Hematopoietic multipotent progenitor cell treated with erythropoietin and hydrocortisone succinate and interleukin-3 and kit ligand, for 8 days (in vitro differentiated cells): ENCODE results near the gene SAP30.

Experiments
- DNase-seq: peaks from one replicate; pipeline ENCODE4 v3.0.0-alpha.2; 2015

The SAP30 gene

GRCh38 chr4:173367946-173368345 is 2.8 kb upstream of the SAP30 start:
- DNase-seq: peak; percentile 61

- no peak for DNase-seq
These were observed 651 bp upstream of the SAP30 start for GRCh38 chr4:173370130-173370476.

- peak; percentile 74 for DNase-seq
These were observed 788 bp downstream of the SAP30 start for GRCh38 chr4:173371292-173372192.

GRCh38 chr4:173374588-173374987 is 3.8 kb downstream of the SAP30 start:
- no peak for DNase-seq

GRCh38 chr4:173379929-173380328 is 9.2 kb downstream of the SAP30 start:
- no peak for DNase-seq

GRCh38 chr4:173380987-173381386 is 10.2 kb downstream of the SAP30 start:
- no peak for DNase-seq

- no peak for DNase-seq
These were observed 10.9 kb downstream of the SAP30 start for GRCh38 chr4:173381610-173382009.

GRCh38 chr4:173382349-173382748 is 11.6 kb downstream of the SAP30 start:
- DNase-seq: no peak

GRCh38 chr4:173386751-173387150 is 16.0 kb downstream of the SAP30 start:
- peak; percentile 19 for DNase-seq

GRCh38 chr4:173391701-173392100 is 20.9 kb downstream of the SAP30 start:
- DNase-seq: no peak

GRCh38 chr4:173397604-173398003 is 26.9 kb downstream of the SAP30 start:
- no peak for DNase-seq

- DNase-seq: no peak
These were observed 27.5 kb downstream of the SAP30 start for GRCh38 chr4:173398220-173398619.

GRCh38 chr4:173398779-173399415 is 28.1 kb downstream of the SAP30 start, which contains the start of gene SCRG1:
SCRG1 (minus strand) TSS chr4:173399116; CDS start chr4:173391414, 7,702 bp downstream.
- no peak for DNase-seq

- DNase-seq: no peak
These were observed 30.3 kb downstream of the SAP30 start for GRCh38 chr4:173401063-173401462.

GRCh38 chr4:173403051-173403450 is 32.3 kb downstream of the SAP30 start:
- no peak for DNase-seq

- DNase-seq: no peak
These were observed 33.6 kb downstream of the SAP30 start for GRCh38 chr4:173404296-173404865.

GRCh38 chr4:173405840-173406606 is 35.3 kb downstream of the SAP30 start:
- no peak for DNase-seq

GRCh38 chr4:173410079-173410478 is 39.3 kb downstream of the SAP30 start:
- no peak for DNase-seq

- no peak for DNase-seq
These were observed 40.4 kb downstream of the SAP30 start for GRCh38 chr4:173411106-173411693.

- no peak for DNase-seq
These were observed 42.3 kb downstream of the SAP30 start for GRCh38 chr4:173413036-173413435.

GRCh38 chr4:173414456-173414855 is 43.7 kb downstream of the SAP30 start:
- DNase-seq: no peak

- no peak for DNase-seq
These were observed 44.3 kb downstream of the SAP30 start for GRCh38 chr4:173415092-173415491.
